Heart left ventricle (tissue), 13 donors: ENCODE results near the gene POLR2J3.
"Not testable (repeated sequence)": the region's sequence is repeated elsewhere in the genome, so short reads cannot be mapped to it uniquely, and the experiment has no call there.

Experiments
- POLR2A ChIP-seq, 2 donors: fragments of 450-650 bp; IDR thresholded peaks; one replicate each; pipeline ENCODE4 v1.6.1; 2017; ENCODE audit warnings: antibody characterized with exemption in 2 of 2, mild to moderate bottlenecking in 2 of 2, moderate library complexity in 2 of 2
- TF ChIP-seq, protein P1 (sequence below), 12 donors: fragments of 200-600 bp; sonication (generic) in 4 of 12; IDR thresholded peaks; one replicate each; pipeline versions ENCODE4 v1.5.0 to v1.8.0; 2018 to 2022; ENCODE audit warnings: antibody characterized with exemption in 12 of 12, mild to moderate bottlenecking in 5 of 12
- donor health status: ischemic (EF 13 %, LVEDD 7.1; RV severe dilation, severe dysfunction).
- donor health status: DM: no; HTN: yes; CAD: no.
- donor health status: DM: no; HTN: no; CAD: no.
- donor health status: ischemic (EF 25% LVEDD 6.9; RV normal size, moderate dysfunction).
- donor health status: ischemic (EF 25% LVEDD 5.7; RV mildly dilated, moderate dysfunction).
- donor health status: ischemic (EF 35%, LVEDD 5.7; RV mildly dilated, moderate dysfunction).
- donor health status: nonischemic (EF 11% LVEDD 7.7; RV severe dilation, severe dysfunction).
- donor health status: DM: yes; HTN: yes; CAD: no.
- donor health status: PGD.
- donor health status: ischemic (EF 29% LVEDD 5.4; RV normal size, mild dysfunction).
- donor health status: nonischemic (EF 23%, LVEDD 6.1; RV moderate dilation, normal function).

DNA sequence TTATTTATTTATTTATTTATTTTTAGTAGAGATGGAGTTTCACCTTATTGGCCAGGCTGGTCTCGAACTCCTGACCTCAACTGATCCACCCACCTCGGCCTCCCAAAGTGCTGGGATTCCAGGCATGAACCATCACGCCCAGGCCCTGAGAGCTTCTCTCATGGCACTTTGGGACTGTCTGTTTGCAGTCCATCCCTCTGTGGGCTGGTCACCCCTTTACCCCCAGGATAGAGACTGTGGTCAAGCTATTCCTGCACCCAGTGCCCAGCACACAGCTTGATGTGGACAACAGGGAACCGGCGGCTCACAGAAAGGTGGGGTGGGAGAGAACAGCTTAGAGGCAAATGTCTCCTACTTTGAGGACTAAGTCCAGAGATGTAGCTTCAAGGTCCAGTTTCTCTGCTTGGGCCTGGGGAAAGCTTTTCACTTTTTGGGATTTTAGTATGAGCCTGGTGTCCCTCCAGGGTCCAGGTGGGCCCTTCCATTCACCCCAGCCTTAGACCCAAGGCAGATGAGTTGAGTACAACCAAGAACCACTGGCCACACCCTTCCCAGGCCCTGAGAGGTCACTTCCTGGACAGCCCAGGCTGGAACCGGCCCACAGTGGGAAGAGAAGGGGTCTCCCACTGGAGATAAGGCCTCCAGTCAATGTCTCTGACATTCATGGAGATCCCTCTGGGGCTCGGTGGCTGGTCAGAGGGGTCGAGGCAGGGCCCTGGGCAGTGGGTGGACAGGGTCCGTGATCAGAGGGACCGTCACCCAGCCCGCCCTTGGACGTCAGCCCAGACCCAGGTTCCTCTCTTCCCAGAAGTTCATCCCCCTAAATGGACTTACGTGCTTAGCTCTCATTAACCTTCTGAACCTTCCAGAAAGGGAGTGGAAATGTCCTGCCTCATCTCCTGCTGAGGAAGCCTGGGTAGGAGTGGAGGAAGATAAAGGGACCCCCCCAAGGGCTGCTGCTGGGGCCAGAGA, 44.3 kb downstream of the POLR2J3 start:
- TF ChIP-seq, protein P1, sequence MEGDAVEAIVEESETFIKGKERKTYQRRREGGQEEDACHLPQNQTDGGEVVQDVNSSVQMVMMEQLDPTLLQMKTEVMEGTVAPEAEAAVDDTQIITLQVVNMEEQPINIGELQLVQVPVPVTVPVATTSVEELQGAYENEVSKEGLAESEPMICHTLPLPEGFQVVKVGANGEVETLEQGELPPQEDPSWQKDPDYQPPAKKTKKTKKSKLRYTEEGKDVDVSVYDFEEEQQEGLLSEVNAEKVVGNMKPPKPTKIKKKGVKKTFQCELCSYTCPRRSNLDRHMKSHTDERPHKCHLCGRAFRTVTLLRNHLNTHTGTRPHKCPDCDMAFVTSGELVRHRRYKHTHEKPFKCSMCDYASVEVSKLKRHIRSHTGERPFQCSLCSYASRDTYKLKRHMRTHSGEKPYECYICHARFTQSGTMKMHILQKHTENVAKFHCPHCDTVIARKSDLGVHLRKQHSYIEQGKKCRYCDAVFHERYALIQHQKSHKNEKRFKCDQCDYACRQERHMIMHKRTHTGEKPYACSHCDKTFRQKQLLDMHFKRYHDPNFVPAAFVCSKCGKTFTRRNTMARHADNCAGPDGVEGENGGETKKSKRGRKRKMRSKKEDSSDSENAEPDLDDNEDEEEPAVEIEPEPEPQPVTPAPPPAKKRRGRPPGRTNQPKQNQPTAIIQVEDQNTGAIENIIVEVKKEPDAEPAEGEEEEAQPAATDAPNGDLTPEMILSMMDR (IDR thresholded peaks at IDR 0.05) = not testable (repeated sequence)
- not testable (repeated sequence) for TF ChIP-seq POLR2A (IDR thresholded peaks at IDR 0.05)
